Measurements from ENCODE around the gene ZNF750.

- TF ChIP-seq POLR2AphosphoS5 (IDR thresholded peaks at IDR 0.05; ENCODE audit: low read depth, low read length) (no peak), TAF1 (IDR thresholded peaks at IDR 0.05; ENCODE audit: borderline replicate concordance, insufficient read depth, low read length) (no peak), REST (IDR thresholded peaks at IDR 0.05; ENCODE audit: insufficient read depth in 1 of 2, low read depth in 2 of 2, low read length in 2 of 2) (no peak), SIN3A (IDR thresholded peaks at IDR 0.05; ENCODE audit: borderline replicate concordance, insufficient read depth, low read length) (no peak)
These were observed 2.2 kb upstream of the ZNF750 start for GRCh38 chr17:82841921-82842596.
